GM18520 (cell line): ENCODE results near the gene PARP16.

Experiments
- ATAC-seq: cut with Tn5 transposase; IDR thresholded peaks from one replicate; pipeline ENCODE4 v1.9.1; 2021; ENCODE audit not compliant: unreplicated experiment

PARP16 gene

GRCh38 chr15:65208647-65209046 is 78.0 kb downstream of the PARP16 start:
- ATAC-seq = no peak
